ENCODE data around the gene TOX3. TPM values are rescaled to one million over a fixed set of nuclear protein-coding genes. Genes with fewer than 3 reads are reported as not detected.

The TOX3 gene
- total RNA-seq, 1 experiment from 2014 or later = 29.4 TPM

DNA sequence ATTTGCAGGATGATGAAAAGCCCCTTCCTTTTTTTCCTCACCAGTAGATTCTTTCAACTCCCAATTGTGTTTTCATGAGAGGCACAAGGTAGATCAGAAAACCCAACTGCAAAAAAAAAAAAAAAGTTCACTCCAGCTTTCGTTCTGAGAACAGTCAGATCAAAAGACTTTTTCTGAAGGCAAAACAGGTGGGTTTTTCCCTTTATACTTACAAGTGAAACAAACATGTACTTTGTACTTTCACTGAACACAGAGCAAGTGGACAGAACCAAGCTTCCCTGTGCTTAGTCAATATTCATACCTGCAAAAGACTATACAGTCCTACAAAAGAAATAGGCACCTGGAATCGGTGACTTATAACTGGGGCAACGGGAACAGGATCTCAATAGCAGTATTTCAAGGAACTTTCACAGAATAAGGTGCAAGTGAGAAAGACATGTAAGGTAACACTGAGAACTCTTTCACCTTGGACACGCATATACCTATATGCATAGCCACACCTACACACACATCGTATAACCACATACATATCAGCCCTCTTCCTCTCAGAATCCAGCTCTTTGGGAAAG is 54.1 kb downstream of the TOX3 start:
- peaks cover 9% of the 10 kb centered on the region for H3K36me3 Mint-ChIP-seq (ENCODE audit: insufficient read depth, unreplicated experiment)
- peaks cover 63% of the 10 kb centered on the region for H3K4me1 Mint-ChIP-seq (ENCODE audit: low read depth, unreplicated experiment)
- no TSS peak for BruUV-seq (replicated peaks)
- peaks cover 3% of the 10 kb centered on the region for H3K9me3 Mint-ChIP-seq (ENCODE audit: low read depth, unreplicated experiment)
- no peak for DNase-seq
- peak overlapping the region; percentile 93 for H3K27ac Mint-ChIP-seq (ENCODE audit: unreplicated experiment)
- intact Hi-C loops (cut with micrococcal nuclease; ENCODE audit: unreplicated experiment) = no loop called here
- CTCF ChIA-PET = interaction anchor here (1.0 kb wide), 1 partner anchor 424 kb away, joined by 4 read pairs; no protein-coding TSS in a partner anchor
- no peak for TF ChIP-seq CTCF (IDR thresholded peaks at IDR 0.05; ENCODE audit: unreplicated experiment)
- H3K27me3 Mint-ChIP-seq (ENCODE audit: unreplicated experiment) = no peaks in the 10 kb centered on the region
- peak overlapping the region; percentile 33 for H3K4me3 Mint-ChIP-seq (ENCODE audit: low read depth, unreplicated experiment)

DNA sequence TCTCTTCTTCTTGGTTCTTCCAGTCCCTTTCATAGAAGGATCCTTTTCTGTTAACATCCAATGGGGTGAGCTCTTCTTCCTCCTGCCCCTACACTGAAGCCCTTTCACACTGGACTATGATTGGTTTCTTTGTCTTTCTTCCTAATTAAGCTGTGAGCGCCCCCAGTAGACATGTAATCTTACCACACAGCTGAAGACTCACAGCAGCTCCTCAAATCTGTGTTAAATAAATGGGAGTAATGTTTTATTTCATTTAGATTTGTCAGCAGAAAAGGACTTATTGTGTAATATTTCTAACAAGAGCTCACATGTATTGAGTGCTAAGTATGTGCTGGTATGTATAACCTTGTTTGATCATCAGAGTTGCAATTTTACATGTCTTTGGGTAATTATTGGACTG is 55.7 kb downstream of the TOX3 start:
- CTCF ChIA-PET = interaction anchor here (1.3 kb wide), 1 partner anchor 300 kb away, joined by 4 read pairs; no protein-coding TSS in a partner anchor
- Mint-ChIP-seq H3K27ac (ENCODE audit: unreplicated experiment) (peak overlapping the region; percentile 2), H3K4me1 (ENCODE audit: low read depth, unreplicated experiment) (peaks cover 46% of the 10 kb centered on the region), H3K27me3 (ENCODE audit: unreplicated experiment) (no peaks in the 10 kb centered on the region), H3K36me3 (ENCODE audit: insufficient read depth, unreplicated experiment) (peaks cover 9% of the 10 kb centered on the region), H3K4me3 (ENCODE audit: low read depth, unreplicated experiment) (no peak overlapping the region), H3K9me3 (ENCODE audit: low read depth, unreplicated experiment) (peaks cover 5% of the 10 kb centered on the region)
- intact Hi-C loops (cut with micrococcal nuclease; ENCODE audit: unreplicated experiment) = no loop called here
- DNase-seq = no peak
- no TSS peak for BruUV-seq (replicated peaks)
- TF ChIP-seq CTCF (IDR thresholded peaks at IDR 0.05; ENCODE audit: unreplicated experiment) = no peak

GRCh38 chr16:52489894-52490293 is 57.0 kb downstream of the TOX3 start:
- H3K36me3 Mint-ChIP-seq (ENCODE audit: insufficient read depth, unreplicated experiment) = peaks cover 9% of the 10 kb centered on the region
- CTCF ChIA-PET = interaction anchor here (1.3 to 1.5 kb wide), 2 partner anchors 20 to 298 kb away, joined by 4 read pairs; no protein-coding TSS in a partner anchor
- intact Hi-C loops (cut with micrococcal nuclease; ENCODE audit: unreplicated experiment) = no loop called here
- TF ChIP-seq CTCF (IDR thresholded peaks at IDR 0.05; ENCODE audit: unreplicated experiment) = no peak
- DNase-seq = no peak
- no peak overlapping the region for H3K27ac Mint-ChIP-seq (ENCODE audit: unreplicated experiment)
- peaks cover 34% of the 10 kb centered on the region for H3K4me1 Mint-ChIP-seq (ENCODE audit: low read depth, unreplicated experiment)
- BruUV-seq (replicated peaks) = no TSS peak
- no peak overlapping the region for H3K4me3 Mint-ChIP-seq (ENCODE audit: low read depth, unreplicated experiment)
- no peaks in the 10 kb centered on the region for H3K27me3 Mint-ChIP-seq (ENCODE audit: unreplicated experiment)
- H3K9me3 Mint-ChIP-seq (ENCODE audit: low read depth, unreplicated experiment) = peaks cover 6% of the 10 kb centered on the region

GRCh38 chr16:52488837-52489289 is 58.1 kb downstream of the TOX3 start:
- Mint-ChIP-seq H3K9me3 (ENCODE audit: low read depth, unreplicated experiment) (peaks cover 6% of the 10 kb centered on the region), H3K27ac (ENCODE audit: unreplicated experiment) (no peak overlapping the region), H3K27me3 (ENCODE audit: unreplicated experiment) (no peaks in the 10 kb centered on the region), H3K4me1 (ENCODE audit: low read depth, unreplicated experiment) (peaks cover 23% of the 10 kb centered on the region), H3K36me3 (ENCODE audit: insufficient read depth, unreplicated experiment) (no peaks in the 10 kb centered on the region), H3K4me3 (ENCODE audit: low read depth, unreplicated experiment) (no peak overlapping the region)
- DNase-seq = no peak
- BruUV-seq (replicated peaks) = no TSS peak
- intact Hi-C loops (cut with micrococcal nuclease; ENCODE audit: unreplicated experiment) = no loop called here
- CTCF ChIA-PET = interaction anchor here (1.5 kb wide), 1 partner anchor 19 kb away, joined by 4 read pairs; no protein-coding TSS in a partner anchor
- no peak for TF ChIP-seq CTCF (IDR thresholded peaks at IDR 0.05; ENCODE audit: unreplicated experiment)
